Caco-2 (cell line): Measurements from ENCODE around the gene USH2A. TPM values are rescaled to one million over a fixed set of nuclear protein-coding genes. Genes with fewer than 3 reads are reported as not detected.

Experiments
- BruUV-seq: library from RNA; stranded (reverse); fragments of 400-500 nt; replicated peaks from 2 replicates; lab custom pipeline; 2021; lab: Mats Ljungman, UMichigan
- CTCF ChIA-PET: fragments of 300-600 bp; sonication (Branson Sonifier 250); formaldehyde crosslinking; loops from one replicate; lab custom pipeline; 2022; ENCODE audit warnings: antibody characterized with exemption; lab: Charles Lee
- POLR2A ChIA-PET: fragments of 300-600 bp; sonication (Branson Sonifier 250); formaldehyde crosslinking; loops from one replicate; lab custom pipeline; 2022; ENCODE audit warnings: antibody characterized with exemption; lab: Charles Lee
- DNase-seq, 2 experiments: peaks; one replicate each; pipeline versions ENCODE4 v3.0.0 to v3.0.0-alpha.2; 2020 to 2022
- H3K27me3 ChIP-seq: replicated peaks from 2 replicates; pipeline ENCODE4 v1.6.0; 2011; ENCODE audit warnings: low read length; ENCODE audit not compliant: control insufficient read depth, insufficient read depth
- H3K36me3 ChIP-seq: 2 replicates; pipeline ENCODE4 v1.5.1; 2011; ENCODE audit warnings: low read length; ENCODE audit not compliant: control insufficient read depth, insufficient read depth
- H3K4me1 ChIP-seq: fragments of 250-450 bp; sonication (Bioruptor Pico); 2 replicates; pipeline ENCODE4 v1.5.1; 2020; ENCODE audit warnings: mild to moderate bottlenecking
- H3K4me3 ChIP-seq: 2 replicates; pipeline ENCODE4 v1.5.1; 2011; ENCODE audit warnings: low read depth, mild to moderate bottlenecking, control low read depth, low read length
- H3K9me3 ChIP-seq: fragments of 250-450 bp; sonication (Bioruptor Pico); 2 replicates; pipeline ENCODE4 v1.5.1; 2020; ENCODE audit warnings: mild to moderate bottlenecking, moderate library complexity
- H3K27ac Mint-ChIP-seq: one replicate; pipeline ENCODE4 v1.8.0; 2022; ENCODE audit warnings: mixed read lengths; ENCODE audit not compliant: unreplicated experiment
- H3K27me3 Mint-ChIP-seq: one replicate; pipeline ENCODE4 v1.8.0; 2022; ENCODE audit warnings: mixed read lengths; ENCODE audit not compliant: insufficient read depth, unreplicated experiment
- H3K36me3 Mint-ChIP-seq: one replicate; pipeline ENCODE4 v1.8.0; 2022; ENCODE audit warnings: mild to moderate bottlenecking, mixed read lengths; ENCODE audit not compliant: insufficient read depth, unreplicated experiment
- H3K4me1 Mint-ChIP-seq: one replicate; pipeline ENCODE4 v1.8.0; 2022; ENCODE audit warnings: low read depth, mixed read lengths; ENCODE audit not compliant: unreplicated experiment
- H3K4me3 Mint-ChIP-seq: one replicate; pipeline ENCODE4 v1.8.0; 2022; ENCODE audit warnings: mild to moderate bottlenecking, moderate library complexity, mixed read lengths; ENCODE audit not compliant: unreplicated experiment
- H3K9me3 Mint-ChIP-seq: one replicate; pipeline ENCODE4 v1.8.0; 2022; ENCODE audit warnings: mixed read lengths; ENCODE audit not compliant: unreplicated experiment
- CTCF ChIP-seq, 2 experiments: fragments of 200-600 bp in 1 of 2; IDR thresholded peaks; 1 replicate in 1 of 2; 2 replicates in 1 of 2; pipeline versions ENCODE4 v1.5.1 to v1.8.0; 2011 to 2022; ENCODE audit warnings: antibody characterized with exemption in 1 of 2, control low read depth in 1 of 2, inconsistent platforms in 1 of 2, low read depth in 1 of 2, low read length in 1 of 2, mild to moderate bottlenecking in 1 of 2, moderate library complexity in 1 of 2; ENCODE audit not compliant: insufficient read depth in 1 of 2, severe bottlenecking in 1 of 2, unreplicated experiment in 1 of 2
- intact Hi-C: fragments of 100-400 bp; cut with micrococcal nuclease; formaldehyde crosslinking; loops from one replicate; pipeline ENCODE4 v1.10.0; 2022; ENCODE audit not compliant: unreplicated experiment
- total RNA-seq: library from RNA; stranded (reverse); gene quantifications from 2 replicates; pipeline ENCODE4 v1.2.3, GENCODE V29; 2022

USH2A gene
- total RNA-seq, 1 experiment from 2014 or later: 0.11 TPM

- CTCF ChIA-PET: no interaction called here
- no peak overlapping the region for H3K4me3 ChIP-seq
These were observed 417.3 kb downstream of the USH2A start for GRCh38 chr1:216005916-216006315.

GRCh38 chr1:215992620-215993019, 430.6 kb downstream of the USH2A start:
- Mint-ChIP-seq H3K9me3 (no peaks in the 10 kb centered on the region), H3K27me3 (no peaks in the 10 kb centered on the region), H3K36me3 (no peaks in the 10 kb centered on the region), H3K27ac (no peak overlapping the region), H3K4me1 (peaks cover 13% of the 10 kb centered on the region), H3K4me3 (no peak overlapping the region)
- DNase-seq: peak in 1 of 2 experiments; percentile 24
- Histone ChIP-seq H3K4me1 (no peaks in the 10 kb centered on the region), H3K4me3 (no peak overlapping the region), H3K27me3 (no peaks in the 10 kb centered on the region), H3K36me3 (no peaks in the 10 kb centered on the region), H3K9me3 (no peaks in the 10 kb centered on the region)
- no TSS peak for BruUV-seq
- ChIA-PET CTCF (no interaction called here), POLR2A (no interaction called here)
- intact Hi-C loops: loop anchor here (1.0 to 10.0 kb wide), 4 partner anchors 105 to 572 kb away; no protein-coding TSS in a partner anchor
- TF ChIP-seq CTCF (IDR thresholded peaks at IDR 0.05; ENCODE audit: insufficient read depth in 1 of 2, low read depth in 1 of 2, low read length in 1 of 2, severe bottlenecking in 1 of 2, unreplicated experiment in 1 of 2): peak; percentile 23 to 35

More at GRCh38 chr1:216005916-216006315, 417.3 kb downstream of the USH2A start:
- Mint-ChIP-seq H3K9me3 (peaks cover 11% of the 10 kb centered on the region), H3K27me3 (peaks cover 5% of the 10 kb centered on the region), H3K36me3 (no peaks in the 10 kb centered on the region), H3K4me1 (no peaks in the 10 kb centered on the region), H3K27ac (no peak overlapping the region), H3K4me3 (no peak overlapping the region)
- no peak for DNase-seq
- Histone ChIP-seq H3K27me3 (no peaks in the 10 kb centered on the region), H3K36me3 (no peaks in the 10 kb centered on the region), H3K9me3 (no peaks in the 10 kb centered on the region), H3K4me1 (no peaks in the 10 kb centered on the region)
- no peak for TF ChIP-seq CTCF (IDR thresholded peaks at IDR 0.05; ENCODE audit: insufficient read depth in 1 of 2, low read depth in 1 of 2, low read length in 1 of 2, severe bottlenecking in 1 of 2, unreplicated experiment in 1 of 2)
- no TSS peak for BruUV-seq
- intact Hi-C loops: no loop called here
- POLR2A ChIA-PET: no interaction called here

GRCh38 chr1:215987092-215987875, 436.0 kb downstream of the USH2A start:
- Mint-ChIP-seq H3K9me3 (no peaks in the 10 kb centered on the region), H3K36me3 (no peaks in the 10 kb centered on the region), H3K27ac (no peak overlapping the region), H3K4me1 (peaks cover 13% of the 10 kb centered on the region), H3K4me3 (no peak overlapping the region), H3K27me3 (no peaks in the 10 kb centered on the region)
- no peaks in the 10 kb centered on the region for H3K36me3 ChIP-seq
- H3K27me3 ChIP-seq: no peaks in the 10 kb centered on the region
- DNase-seq: no peak
- no TSS peak for BruUV-seq
- no peak overlapping the region for H3K4me3 ChIP-seq
- CTCF ChIA-PET: interaction anchor here (2.1 kb wide), 1 partner anchor 234 kb away, joined by 5 read pairs; no protein-coding TSS in a partner anchor
- H3K9me3 ChIP-seq: no peaks in the 10 kb centered on the region
- POLR2A ChIA-PET: interaction anchor here (0.5 kb wide), 1 partner anchor 157 kb away, joined by 3 read pairs; no protein-coding TSS in a partner anchor
- no peaks in the 10 kb centered on the region for H3K4me1 ChIP-seq
- TF ChIP-seq CTCF (IDR thresholded peaks at IDR 0.05; ENCODE audit: insufficient read depth in 1 of 2, low read depth in 1 of 2, low read length in 1 of 2, severe bottlenecking in 1 of 2, unreplicated experiment in 1 of 2): no peak
- intact Hi-C loops: no loop called here
